Measurements from ENCODE around the gene EEPD1. TPM values are rescaled to one million over a fixed set of nuclear protein-coding genes. Genes with fewer than 3 reads are reported as not detected.

The EEPD1 gene
- polyA plus RNA-seq, 1 experiment: 2.5 TPM

- Histone ChIP-seq H3K36me3 (ENCODE audit: control insufficient read depth, insufficient read depth, low read length) (no peaks in the 10 kb centered on the region), H3K4me3 (ENCODE audit: low read depth, low read length) (no peak overlapping the region), H3K27me3 (ENCODE audit: control insufficient read depth, insufficient read depth, low read length) (no peaks in the 10 kb centered on the region)
- TF ChIP-seq, protein P1, sequence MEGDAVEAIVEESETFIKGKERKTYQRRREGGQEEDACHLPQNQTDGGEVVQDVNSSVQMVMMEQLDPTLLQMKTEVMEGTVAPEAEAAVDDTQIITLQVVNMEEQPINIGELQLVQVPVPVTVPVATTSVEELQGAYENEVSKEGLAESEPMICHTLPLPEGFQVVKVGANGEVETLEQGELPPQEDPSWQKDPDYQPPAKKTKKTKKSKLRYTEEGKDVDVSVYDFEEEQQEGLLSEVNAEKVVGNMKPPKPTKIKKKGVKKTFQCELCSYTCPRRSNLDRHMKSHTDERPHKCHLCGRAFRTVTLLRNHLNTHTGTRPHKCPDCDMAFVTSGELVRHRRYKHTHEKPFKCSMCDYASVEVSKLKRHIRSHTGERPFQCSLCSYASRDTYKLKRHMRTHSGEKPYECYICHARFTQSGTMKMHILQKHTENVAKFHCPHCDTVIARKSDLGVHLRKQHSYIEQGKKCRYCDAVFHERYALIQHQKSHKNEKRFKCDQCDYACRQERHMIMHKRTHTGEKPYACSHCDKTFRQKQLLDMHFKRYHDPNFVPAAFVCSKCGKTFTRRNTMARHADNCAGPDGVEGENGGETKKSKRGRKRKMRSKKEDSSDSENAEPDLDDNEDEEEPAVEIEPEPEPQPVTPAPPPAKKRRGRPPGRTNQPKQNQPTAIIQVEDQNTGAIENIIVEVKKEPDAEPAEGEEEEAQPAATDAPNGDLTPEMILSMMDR (IDR thresholded peaks at IDR 0.05; ENCODE audit: insufficient read depth, low read depth, low read length): no peak
- ChIA-PET CTCF (no interaction called here), POLR2A (no interaction called here)
- DNase-seq (ENCODE audit: low read depth): no peak
These were observed 33.5 kb downstream of the EEPD1 start for GRCh38 chr7:36186359-36187121.

DNA sequence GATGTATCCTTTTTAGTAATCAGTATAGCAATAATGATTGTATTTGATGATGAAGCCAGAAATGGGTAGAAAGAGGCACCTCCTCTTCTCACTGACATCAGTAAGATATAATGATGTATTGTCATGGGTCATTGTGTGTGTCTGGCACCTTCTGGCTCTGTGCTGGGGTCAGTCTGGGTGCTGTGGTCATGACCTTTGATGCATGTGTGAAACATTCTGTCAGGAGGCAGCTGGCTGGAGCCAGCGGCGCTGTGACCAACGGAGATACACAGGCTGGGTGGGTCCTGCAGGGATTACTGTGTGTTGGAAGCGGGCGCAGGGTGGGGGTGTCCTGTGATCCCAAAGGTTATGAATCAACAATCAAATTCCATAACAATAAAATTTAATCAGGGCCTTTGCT is 35.2 kb downstream of the EEPD1 start:
- no peaks in the 10 kb centered on the region for H3K27me3 ChIP-seq (ENCODE audit: control insufficient read depth, insufficient read depth, low read length)
- H3K4me3 ChIP-seq (ENCODE audit: low read depth, low read length): no peak overlapping the region
- DNase-seq (ENCODE audit: low read depth): no peak
- POLR2A ChIA-PET: no interaction called here
- TF ChIP-seq, protein P1 (IDR thresholded peaks at IDR 0.05; ENCODE audit: insufficient read depth, low read depth, low read length): no peak
- CTCF ChIA-PET: no interaction called here
- H3K36me3 ChIP-seq (ENCODE audit: control insufficient read depth, insufficient read depth, low read length): no peaks in the 10 kb centered on the region

DNA sequence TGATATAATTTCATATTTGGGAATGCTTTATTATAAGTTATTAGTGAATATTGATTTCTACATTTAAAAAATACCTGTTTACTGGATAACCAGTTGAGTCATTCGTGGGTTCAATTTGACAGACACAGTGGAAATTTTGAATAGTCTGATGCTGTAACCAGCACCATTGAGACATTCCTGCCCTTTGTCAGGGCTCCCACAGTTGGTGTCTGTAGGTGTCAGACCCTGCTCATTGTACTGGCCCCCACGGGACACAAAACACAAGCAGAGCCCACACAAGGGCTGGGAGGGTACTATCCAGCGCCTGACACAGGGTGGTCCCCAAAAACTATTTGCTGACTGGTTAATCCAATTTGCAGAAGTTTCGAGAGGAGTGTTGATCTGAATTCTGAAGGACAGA is 35.9 kb downstream of the EEPD1 start:
- TF ChIP-seq, protein P1 (IDR thresholded peaks at IDR 0.05; ENCODE audit: insufficient read depth, low read depth, low read length): no peak
- ChIA-PET POLR2A (no interaction called here), CTCF (interaction anchor here (1.0 to 2.1 kb wide), 2 partner anchors 9 to 101 kb away, joined by 4 to 5 read pairs; no protein-coding TSS in a partner anchor)
- Histone ChIP-seq H3K27me3 (ENCODE audit: control insufficient read depth, insufficient read depth, low read length) (no peaks in the 10 kb centered on the region), H3K4me3 (ENCODE audit: low read depth, low read length) (no peak overlapping the region), H3K36me3 (ENCODE audit: control insufficient read depth, insufficient read depth, low read length) (no peaks in the 10 kb centered on the region)
- no peak for DNase-seq (ENCODE audit: low read depth)

DNA sequence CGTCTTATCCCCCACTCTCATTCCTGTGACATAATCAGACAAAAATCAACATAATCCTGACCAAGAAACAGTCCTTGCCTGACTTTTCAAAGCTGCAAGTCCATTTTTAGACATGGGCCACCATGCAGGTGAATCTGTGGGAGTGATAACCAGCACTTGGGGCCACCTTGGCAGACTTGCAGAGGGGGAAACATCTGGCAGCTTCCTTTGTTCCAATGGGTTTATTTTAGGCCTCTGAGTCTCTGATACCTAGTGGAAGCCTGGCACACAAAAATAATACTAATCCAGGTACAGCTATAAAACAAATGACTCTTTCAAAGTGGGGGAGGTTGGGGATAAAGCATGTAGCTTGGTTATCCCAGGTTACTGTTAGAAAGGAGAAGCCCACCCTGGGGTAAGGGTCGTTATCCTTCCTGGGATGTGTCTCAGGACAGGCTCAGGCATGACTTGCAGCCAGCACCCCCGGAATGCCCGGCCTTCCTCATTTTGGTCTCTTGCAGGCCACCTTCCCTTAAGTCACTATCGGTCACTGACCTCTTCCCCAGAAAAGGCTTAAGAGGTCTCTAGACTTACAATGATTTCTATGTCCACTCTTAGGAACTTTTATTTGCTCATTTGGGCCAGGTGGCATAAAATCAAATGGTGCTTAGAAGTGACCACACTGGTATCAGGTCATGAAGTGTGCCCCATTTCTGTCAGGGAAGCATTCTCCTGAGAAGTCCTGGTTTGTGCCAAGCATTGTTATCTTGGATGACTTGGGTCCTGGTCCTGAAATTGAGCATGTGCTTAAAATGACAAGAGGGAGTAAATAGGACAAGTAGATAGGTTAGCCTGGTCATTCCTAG is 37.6 kb downstream of the EEPD1 start:
- TF ChIP-seq, protein P1 (IDR thresholded peaks at IDR 0.05; ENCODE audit: insufficient read depth, low read depth, low read length): no peak
- ChIA-PET CTCF (interaction anchor here (1.1 to 2.1 kb wide), 2 partner anchors 99 to 206 kb away, joined by 3 to 5 read pairs; no protein-coding TSS in a partner anchor), POLR2A (no interaction called here)
- Histone ChIP-seq H3K4me3 (ENCODE audit: low read depth, low read length) (no peak overlapping the region), H3K27me3 (ENCODE audit: control insufficient read depth, insufficient read depth, low read length) (no peaks in the 10 kb centered on the region), H3K36me3 (ENCODE audit: control insufficient read depth, insufficient read depth, low read length) (no peaks in the 10 kb centered on the region)
- no peak for DNase-seq (ENCODE audit: low read depth)

GRCh38 chr7:36191292-36191920 is 38.4 kb downstream of the EEPD1 start:
- DNase-seq (ENCODE audit: low read depth): no peak
- Histone ChIP-seq H3K4me3 (ENCODE audit: low read depth, low read length) (no peak overlapping the region), H3K27me3 (ENCODE audit: control insufficient read depth, insufficient read depth, low read length) (no peaks in the 10 kb centered on the region), H3K36me3 (ENCODE audit: control insufficient read depth, insufficient read depth, low read length) (no peaks in the 10 kb centered on the region)
- POLR2A ChIA-PET: no interaction called here
- CTCF ChIA-PET: interaction anchor here (1.8 kb wide), 1 partner anchor 9 kb away, joined by 5 read pairs; no protein-coding TSS in a partner anchor
- TF ChIP-seq, protein P1 (IDR thresholded peaks at IDR 0.05; ENCODE audit: insufficient read depth, low read depth, low read length): no peak
